Left colon (tissue), 2 donors: ENCODE results near the gene KCNAB1. TPM values are rescaled to one million over a fixed set of nuclear protein-coding genes. Genes with fewer than 3 reads are reported as not detected.

Experiments used
- ATAC-seq: fragments of 200-7000 bp; cut with Tn5 transposase; one replicate; pipeline ENCODE4 v1.9.1; 2020; ENCODE audit warnings: mild to moderate bottlenecking, moderate library complexity
- DNase-seq, 2 donors: peaks; one replicate each; pipeline ENCODE4 v3.0.0-alpha.2; 2020
- intact Hi-C, 2 donors: fragments of 100-400 bp; cut with DNase I in 1 of 2; cut with micrococcal nuclease in 1 of 2; formaldehyde crosslinking; loops; one replicate each; pipeline versions ENCODE4 v1.11.2 to v1.14.0; 2022; cut with DNase I, micrococcal nuclease
- total RNA-seq, 2 donors: library from RNA; stranded (reverse); fragmentation: NEBNext Ultra II Directional; extraction: Animal tissue kit (Norgen Biotek cat#: 25700); gene quantifications; one replicate each; pipeline ENCODE4 v1.2.1, GENCODE V29; 2021
- donor health status: DM: no; HTN: no; CAD: no.
- donor health status: DM: yes; HTN: yes; CAD: no.

Gene KCNAB1
- total RNA-seq, 2 donors from 2014 or later: 0.70 to 3.3 TPM

GRCh38 chr3:156406393-156406792, 286.0 kb downstream of the KCNAB1 start:
- intact Hi-C loops: no loop called here
- ATAC-seq (no peak), DNase-seq (no peak)

GRCh38 chr3:156407617-156408225, 287.3 kb downstream of the KCNAB1 start:
- ATAC-seq (no peak), DNase-seq (no peak)
- intact Hi-C loops: no loop called here

- intact Hi-C loops: no loop called here
- no peak for ATAC-seq
These were observed 289.3 kb downstream of the KCNAB1 start for GRCh38 chr3:156409694-156410093.

GRCh38 chr3:156412600-156412999, 292.2 kb downstream of the KCNAB1 start:
- intact Hi-C loops: no loop called here
- ATAC-seq (no peak), DNase-seq (no peak)

More at GRCh38 chr3:156409694-156410093, 289.3 kb downstream of the KCNAB1 start:
- DNase-seq: no peak

- intact Hi-C loops: no loop called here
- DNase-seq (no peak), ATAC-seq (no peak)
These were observed 293.0 kb downstream of the KCNAB1 start for GRCh38 chr3:156413293-156413892.

GRCh38 chr3:156416846-156417558, 296.6 kb downstream of the KCNAB1 start:
- ATAC-seq: no peak
- intact Hi-C loops: no loop called here
- DNase-seq: no peak

- DNase-seq (no peak), ATAC-seq (no peak)
- intact Hi-C loops: no loop called here
These were observed 297.3 kb downstream of the KCNAB1 start for GRCh38 chr3:156417559-156418132.

- no peak for ATAC-seq
- intact Hi-C loops: no loop called here
- no peak for DNase-seq
These were observed 298.1 kb downstream of the KCNAB1 start for GRCh38 chr3:156418428-156418827.

GRCh38 chr3:156421534-156421933, 301.2 kb downstream of the KCNAB1 start:
- DNase-seq: no peak
- intact Hi-C loops: no loop called here
- ATAC-seq: no peak

GRCh38 chr3:156424758-156425157, 304.4 kb downstream of the KCNAB1 start:
- ATAC-seq (no peak), DNase-seq (no peak)
- intact Hi-C loops: no loop called here

- intact Hi-C loops: no loop called here
- ATAC-seq (no peak), DNase-seq (no peak)
These were observed 305.3 kb downstream of the KCNAB1 start for GRCh38 chr3:156425651-156426050.

GRCh38 chr3:156429125-156429524, 308.7 kb downstream of the KCNAB1 start:
- ATAC-seq: no peak
- no peak for DNase-seq
- intact Hi-C loops: no loop called here

- ATAC-seq (no peak), DNase-seq (no peak)
- intact Hi-C loops: no loop called here
These were observed 311.2 kb downstream of the KCNAB1 start for GRCh38 chr3:156431334-156432124.

GRCh38 chr3:156432563-156432962, 312.2 kb downstream of the KCNAB1 start:
- DNase-seq: no peak
- no peak for ATAC-seq
- intact Hi-C loops: no loop called here

- no peak for DNase-seq
- ATAC-seq: no peak
- intact Hi-C loops: no loop called here
These were observed 312.8 kb downstream of the KCNAB1 start for GRCh38 chr3:156433138-156433537.

GRCh38 chr3:156433910-156434309, 313.5 kb downstream of the KCNAB1 start:
- no peak for DNase-seq

GRCh38 chr3:156434921-156435320, 314.5 kb downstream of the KCNAB1 start:
- intact Hi-C loops: no loop called here
- no peak for DNase-seq
- no peak for ATAC-seq

More at GRCh38 chr3:156433910-156434309, 313.5 kb downstream of the KCNAB1 start:
- ATAC-seq: no peak
- intact Hi-C loops: no loop called here

GRCh38 chr3:156443079-156443478, 322.7 kb downstream of the KCNAB1 start:
- no peak for DNase-seq
- ATAC-seq: no peak
- intact Hi-C loops: no loop called here
